HL-60 (cell line): Measurements from ENCODE around the gene CD40.

ENCODE experiments used
- DNase-seq, 2 experiments: peaks; one replicate each; pipeline ENCODE4 v3.0.0-alpha.2; 2010 to 2020; ENCODE audit warnings: low read depth in 1 of 2, low spot score in 1 of 2
- H3K27ac ChIP-seq: fragments of 250-450 bp; sonication (Bioruptor Pico); replicated peaks from 2 replicates; pipeline ENCODE4 v1.5.1; 2020; ENCODE audit warnings: mild to moderate bottlenecking, moderate library complexity
- H3K27me3 ChIP-seq: fragments of 250-450 bp; sonication (Bioruptor Pico); 2 replicates; pipeline ENCODE4 v1.5.1; 2021; ENCODE audit warnings: mild to moderate bottlenecking, moderate library complexity; ENCODE audit not compliant: insufficient read depth, poor library complexity, severe bottlenecking
- H3K4me3 ChIP-seq: replicated peaks from 2 replicates; pipeline ENCODE4 v1.5.1; 2011; ENCODE audit warnings: mild to moderate bottlenecking, control low read depth, low read length; ENCODE audit not compliant: insufficient read depth
- CTCF ChIP-seq: IDR thresholded peaks from one replicate; pipeline ENCODE4 v1.5.1; 2011; ENCODE audit warnings: low read length, control low read depth, inconsistent platforms; ENCODE audit not compliant: insufficient read depth
- GABPA ChIP-seq: IDR thresholded peaks from 2 replicates; pipeline ENCODE4 v1.6.1; 2012; ENCODE audit warnings: low read depth
- POLR2AphosphoS5 ChIP-seq: IDR thresholded peaks from 2 replicates; pipeline ENCODE4 v1.6.1; 2012; ENCODE audit warnings: low read depth
- REST ChIP-seq: IDR thresholded peaks from 2 replicates; pipeline ENCODE4 v1.6.1; 2012; ENCODE audit warnings: low read depth; ENCODE audit not compliant: insufficient replicate concordance
- SPI1 ChIP-seq: IDR thresholded peaks from 2 replicates; pipeline ENCODE4 v1.6.1; 2012; ENCODE audit warnings: low read depth, mild to moderate bottlenecking, borderline replicate concordance

CD40 gene

GRCh38 chr20:46159101-46159897, 41.2 kb downstream of the CD40 start:
- Histone ChIP-seq H3K27ac (no peak overlapping the region), H3K27me3 (no peaks in the 10 kb centered on the region), H3K4me3 (no peak overlapping the region)
- no peak for TF ChIP-seq POLR2AphosphoS5
- TF ChIP-seq CTCF = no peak
- TF ChIP-seq GABPA = no peak
- TF ChIP-seq REST = no peak
- TF ChIP-seq SPI1 = no peak
- no peak for DNase-seq

GRCh38 chr20:46160661-46161060, 42.5 kb downstream of the CD40 start:
- TF ChIP-seq GABPA (no peak), SPI1 (no peak), CTCF (no peak), POLR2AphosphoS5 (no peak), REST (no peak)
- no peak overlapping the region for H3K27ac ChIP-seq
- no peaks in the 10 kb centered on the region for H3K27me3 ChIP-seq
- no peak for DNase-seq
- no peak overlapping the region for H3K4me3 ChIP-seq

- Histone ChIP-seq H3K4me3 (no peak overlapping the region), H3K27me3 (no peaks in the 10 kb centered on the region), H3K27ac (no peak overlapping the region)
- TF ChIP-seq REST (no peak), CTCF (no peak), GABPA (no peak)
- DNase-seq = no peak
Observed at GRCh38 chr20:46161921-46162320, 43.8 kb downstream of the CD40 start.
